ENCODE measurements around the gene GCAT. TPM values are rescaled to one million over a fixed set of nuclear protein-coding genes. Genes with fewer than 3 reads are reported as not detected.
A peak's percentile ranks its signal among the peaks of the same experiment; 100 is the strongest.

GCAT gene
- polyA plus RNA-seq, 1 experiment, result 8.9 TPM

- no peak for DNase-seq (ENCODE audit: low read depth, low spot score)
- ChIA-PET POLR2A (interaction anchor here (0.8 to 1.2 kb wide), 2 partner anchors 17 to 19 kb away, joined by 3 read pairs; partner anchors contain the start of genes ANKRD54 and GCAT), CTCF (interaction anchor here (0.7 to 1.7 kb wide), 2 partner anchors 8 to 38 kb away, joined by 4 to 5 read pairs; no protein-coding TSS in a partner anchor)
- Histone ChIP-seq H3K27ac (ENCODE audit: low read depth, low read length) (no peak overlapping the region), H3K4me3 (ENCODE audit: low read depth, low read length) (peak overlapping the region; percentile 47; the same call in 1 of the 2 replicates), H3K9me3 (ENCODE audit: control insufficient read depth, insufficient read depth, low read length) (no peaks in the 10 kb centered on the region; the same call in 1 of the 2 replicates), H3K27me3 (ENCODE audit: control insufficient read depth, insufficient read depth, low read length) (peaks cover 19% of the 10 kb centered on the region)
- TF ChIP-seq CTCF (IDR thresholded peaks at IDR 0.05; ENCODE audit: low read depth, low read length), result no peak
Observed at GRCh38 chr22:37824674-37825641, 17.2 kb downstream of the GCAT start.

DNA sequence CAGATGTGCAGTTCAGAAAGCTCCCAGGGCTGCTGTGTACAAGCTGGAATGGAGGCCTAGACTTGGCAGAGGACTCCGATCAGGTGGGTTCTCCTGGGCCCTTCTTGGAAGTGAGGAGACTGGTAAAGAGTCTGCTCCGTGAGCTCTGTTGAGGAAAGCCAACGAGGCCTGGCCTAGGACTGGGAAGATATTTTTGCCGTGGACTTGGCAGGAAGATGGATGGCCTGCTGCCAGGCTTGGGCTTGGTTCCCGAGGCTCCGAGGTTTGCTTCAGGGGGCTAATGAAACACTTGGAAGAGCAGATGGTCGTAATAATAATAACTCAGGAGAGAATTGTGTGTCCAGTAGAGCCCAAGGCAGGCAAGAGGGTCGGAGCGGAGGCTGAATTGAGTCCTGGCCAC, 19.3 kb downstream of the GCAT start:
- no peak for DNase-seq (ENCODE audit: low read depth, low spot score)
- no peak for TF ChIP-seq CTCF (IDR thresholded peaks at IDR 0.05; ENCODE audit: low read depth, low read length)
- ChIA-PET CTCF (interaction anchor here (0.6 to 2.6 kb wide), 3 partner anchors 9 to 813 kb away, joined by 3 to 12 read pairs (median 3); no protein-coding TSS in a partner anchor), POLR2A (no interaction called here)
- Histone ChIP-seq H3K4me3 (ENCODE audit: low read depth, low read length) (no peak overlapping the region), H3K27me3 (ENCODE audit: control insufficient read depth, insufficient read depth, low read length) (peaks cover 17% of the 10 kb centered on the region), H3K27ac (ENCODE audit: low read depth, low read length) (no peak overlapping the region), H3K9me3 (ENCODE audit: control insufficient read depth, insufficient read depth, low read length) (no peaks in the 10 kb centered on the region; the same call in 1 of the 2 replicates)

DNA sequence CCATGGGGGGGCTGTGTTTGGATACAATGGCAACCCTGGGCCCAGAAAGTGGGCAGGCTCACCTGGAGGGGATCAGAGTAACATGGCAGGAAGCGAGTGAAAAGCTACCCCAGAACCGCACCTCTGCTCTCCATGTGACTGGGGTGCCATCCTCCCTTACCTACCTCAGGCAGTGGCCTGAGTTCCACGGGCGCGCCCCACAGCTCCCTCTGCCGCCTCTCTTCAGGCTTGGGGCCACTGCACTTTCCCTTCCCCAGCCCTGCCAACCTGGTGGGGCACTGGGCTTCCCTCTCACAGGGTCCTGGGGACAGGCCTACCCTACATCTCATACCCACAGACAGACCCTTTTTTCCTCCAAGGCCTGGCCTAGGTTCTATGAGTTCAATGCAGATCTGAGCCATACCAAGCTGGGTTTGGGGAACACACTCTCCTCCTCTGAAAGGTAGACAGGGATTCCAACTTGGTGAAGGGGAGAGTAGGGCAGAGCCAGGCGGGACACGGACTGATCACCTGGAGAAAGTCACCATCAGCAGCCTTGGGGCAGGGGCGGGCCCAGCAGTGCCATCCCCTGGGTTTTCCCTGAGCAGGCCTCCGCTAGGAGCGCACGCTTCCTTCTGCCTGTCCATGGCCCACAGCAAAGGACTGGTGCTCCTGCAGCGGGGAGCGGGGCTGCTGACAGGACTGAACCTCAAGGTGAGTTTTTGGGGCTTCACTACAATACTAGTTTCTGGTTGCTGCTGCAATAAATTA, 22.5 kb downstream of the GCAT start:
- CTCF ChIA-PET, result interaction anchor here (1.0 kb wide), 1 partner anchor 33 kb away, joined by 3 read pairs; no protein-coding TSS in a partner anchor
- no peaks in the 10 kb centered on the region for H3K27me3 ChIP-seq (ENCODE audit: control insufficient read depth, insufficient read depth, low read length)
- POLR2A ChIA-PET, result no interaction called here
- H3K9me3 ChIP-seq (ENCODE audit: control insufficient read depth, insufficient read depth, low read length), result no peaks in the 10 kb centered on the region
- no peak for TF ChIP-seq CTCF (IDR thresholded peaks at IDR 0.05; ENCODE audit: low read depth, low read length)
- H3K4me3 ChIP-seq (ENCODE audit: low read depth, low read length), result no peak overlapping the region
- no peak overlapping the region for H3K27ac ChIP-seq (ENCODE audit: low read depth, low read length)
- DNase-seq (ENCODE audit: low read depth, low spot score), result no peak

- no peaks in the 10 kb centered on the region for H3K27me3 ChIP-seq (ENCODE audit: control insufficient read depth, insufficient read depth, low read length)
- DNase-seq (ENCODE audit: low read depth, low spot score), result no peak
- ChIA-PET CTCF (interaction anchor here (1.0 kb wide), 1 partner anchor 32 kb away, joined by 3 read pairs; no protein-coding TSS in a partner anchor), POLR2A (interaction anchor here (0.5 kb wide), 1 partner anchor 139 kb away, joined by 4 read pairs; no protein-coding TSS in a partner anchor)
- no peak overlapping the region for H3K4me3 ChIP-seq (ENCODE audit: low read depth, low read length)
- no peak overlapping the region for H3K27ac ChIP-seq (ENCODE audit: low read depth, low read length)
- TF ChIP-seq CTCF (IDR thresholded peaks at IDR 0.05; ENCODE audit: low read depth, low read length), result no peak
- H3K9me3 ChIP-seq (ENCODE audit: control insufficient read depth, insufficient read depth, low read length), result no peaks in the 10 kb centered on the region
Observed at GRCh38 chr22:37831472-37831871, 23.7 kb downstream of the GCAT start.

Data from AG04450 (cell line).